HG02938 (cell line): ENCODE results near the gene OR1F1.
"Not testable (repeated sequence)": the region's sequence is repeated elsewhere in the genome, so short reads cannot be mapped to it uniquely, and the experiment has no call there.

Experiments
- ATAC-seq: cut with Tn5 transposase; IDR thresholded peaks from one replicate; pipeline ENCODE4 v1.9.1; 2021; ENCODE audit warnings: mild to moderate bottlenecking, moderate library complexity; ENCODE audit not compliant: unreplicated experiment

The OR1F1 gene

DNA sequence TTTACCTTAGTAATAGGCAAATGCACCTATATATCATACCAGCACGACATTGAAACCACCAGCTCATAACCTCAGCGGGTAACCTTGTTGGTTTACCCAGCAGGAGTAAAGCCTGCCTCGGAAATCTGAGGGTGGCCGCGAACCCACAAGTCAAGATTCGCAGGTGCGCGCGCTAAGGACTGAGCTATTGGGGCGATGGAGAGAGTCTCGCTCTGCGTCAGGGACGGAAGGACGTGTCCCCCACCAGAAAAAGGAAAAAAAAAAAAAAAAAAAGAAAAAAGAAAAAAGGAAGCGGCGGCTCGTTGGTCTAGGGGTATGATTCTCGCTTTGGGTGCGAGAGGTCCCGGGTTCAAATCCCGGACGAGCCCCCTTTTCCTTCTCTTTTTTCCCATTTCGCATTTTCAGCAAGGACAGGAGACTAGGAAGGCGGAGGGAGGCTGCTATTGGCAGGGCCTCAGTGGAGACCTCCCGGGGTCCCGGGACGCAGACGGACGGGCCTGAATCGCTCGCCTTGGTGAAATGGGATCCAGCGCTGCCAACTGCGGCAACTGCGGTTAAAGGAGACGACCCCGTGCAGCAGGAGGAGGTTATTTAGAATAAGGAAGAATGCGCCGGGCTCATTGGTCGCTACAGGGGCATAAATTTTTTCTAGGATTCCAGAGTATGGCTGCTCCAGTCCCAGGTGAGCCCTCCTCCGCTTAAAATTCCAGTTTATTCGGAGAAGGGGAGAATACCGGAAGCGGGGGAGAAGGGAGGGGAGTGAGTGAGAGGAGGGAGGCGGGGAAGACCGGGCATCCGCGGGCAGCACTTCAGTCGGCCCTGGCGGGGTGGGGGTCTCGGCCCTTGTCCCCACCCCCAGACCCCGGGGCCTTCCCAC, at the start of gene OR1F1:
Gene OR1F1, plus strand, starts transcription at position 407 of the 877 bp plus-strand sequence.
- ATAC-seq = no peak

DNA sequence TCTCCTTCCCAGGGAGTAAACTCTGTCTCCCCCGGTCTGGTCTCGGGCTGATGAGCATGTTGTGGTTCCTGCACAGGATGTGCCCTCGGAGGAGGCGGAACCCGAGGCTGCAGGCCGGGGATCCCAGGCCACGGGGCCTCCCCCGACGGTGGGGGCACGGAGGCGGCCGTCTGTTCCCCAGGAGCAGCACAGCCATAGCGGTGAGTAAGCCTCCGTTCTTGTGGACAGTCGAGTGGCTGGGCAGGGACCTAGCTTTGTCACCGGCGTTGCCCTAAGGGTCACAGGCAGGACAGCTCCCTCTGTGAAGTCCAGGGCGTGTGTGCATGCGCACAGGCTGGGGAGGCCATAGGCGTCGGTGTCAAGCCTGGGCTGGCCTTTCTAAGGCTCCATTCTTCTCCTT, 49.7 kb upstream of the OR1F1 start:
- no peak for ATAC-seq

DNA sequence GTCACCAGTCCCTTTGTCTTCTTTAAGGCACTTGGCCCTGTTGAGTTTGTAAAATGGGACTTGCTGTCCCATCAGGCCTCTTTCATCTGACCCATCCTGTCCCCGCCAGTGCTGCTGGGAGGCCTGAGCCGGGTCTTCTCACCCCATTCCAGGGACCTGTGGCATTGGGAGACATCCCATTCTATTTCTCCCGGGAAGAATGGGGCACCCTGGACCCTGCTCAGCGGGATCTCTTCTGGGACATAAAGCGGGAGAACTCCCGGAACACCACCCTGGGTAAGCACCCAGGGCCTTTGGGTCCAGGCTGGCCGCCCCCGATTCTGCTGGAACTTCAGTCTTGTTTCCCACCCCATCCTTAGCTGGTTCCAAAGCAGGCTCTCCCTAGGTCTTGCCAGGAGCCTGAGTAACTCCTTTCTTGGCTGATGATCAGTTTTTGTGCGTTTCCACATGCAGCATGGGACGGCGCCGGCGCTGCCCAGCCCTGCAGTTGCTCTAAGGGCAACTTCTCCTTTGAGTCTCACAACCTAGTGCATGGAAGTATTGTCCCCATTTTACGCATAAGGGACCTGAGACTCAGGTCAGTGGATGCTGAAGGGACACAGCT, 49.1 kb upstream of the OR1F1 start:
- no peak for ATAC-seq

DNA sequence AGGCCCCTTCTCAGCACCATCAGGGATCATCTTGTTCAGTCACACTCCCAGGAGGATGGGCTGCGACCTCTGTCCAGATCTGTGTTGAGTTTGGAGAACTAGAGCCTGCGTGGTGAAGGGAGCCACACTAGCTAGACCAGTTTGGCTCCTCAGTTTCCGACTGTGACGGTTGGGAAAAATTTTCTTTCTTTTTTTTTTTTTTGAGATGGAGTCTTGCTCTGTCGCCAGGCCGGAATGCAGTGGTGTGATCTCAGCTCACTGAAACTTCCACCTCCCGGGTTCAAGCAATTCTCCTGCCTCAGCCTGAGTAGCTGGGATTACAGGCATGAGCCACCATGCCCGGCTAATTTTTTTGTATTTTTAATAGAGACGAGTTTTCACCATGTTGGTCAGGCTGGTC, 48.4 kb upstream of the OR1F1 start:
- not testable (repeated sequence) for ATAC-seq

DNA sequence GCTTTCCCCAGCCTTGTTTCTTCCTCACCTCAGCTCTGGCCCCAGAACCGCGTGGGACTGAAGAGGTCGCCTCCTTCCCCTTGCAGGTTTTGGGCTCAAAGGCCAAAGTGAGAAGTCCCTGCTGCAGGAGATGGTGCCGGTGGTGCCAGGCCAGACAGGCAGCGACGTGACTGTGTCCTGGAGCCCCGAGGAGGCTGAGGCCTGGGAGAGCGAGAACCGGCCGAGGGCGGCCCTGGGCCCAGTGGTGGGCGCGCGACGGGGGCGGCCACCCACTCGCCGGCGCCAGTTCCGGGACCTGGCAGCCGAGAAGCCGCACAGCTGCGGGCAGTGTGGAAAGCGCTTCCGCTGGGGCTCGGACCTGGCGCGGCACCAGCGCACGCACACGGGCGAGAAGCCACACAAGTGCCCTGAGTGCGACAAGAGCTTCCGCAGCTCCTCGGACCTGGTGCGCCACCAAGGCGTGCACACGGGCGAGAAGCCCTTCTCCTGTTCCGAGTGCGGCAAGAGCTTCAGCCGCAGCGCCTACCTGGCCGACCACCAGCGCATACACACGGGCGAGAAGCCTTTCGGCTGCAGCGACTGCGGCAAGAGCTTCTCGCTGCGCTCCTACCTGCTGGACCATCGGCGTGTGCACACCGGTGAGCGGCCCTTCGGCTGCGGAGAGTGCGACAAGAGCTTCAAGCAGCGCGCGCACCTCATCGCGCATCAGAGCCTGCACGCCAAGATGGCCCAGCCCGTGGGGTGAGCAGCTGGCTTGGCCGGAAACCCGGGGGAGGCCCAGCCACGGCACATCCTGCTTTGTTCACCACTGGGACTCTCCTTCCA, 47.2 kb upstream of the OR1F1 start:
- no peak for ATAC-seq

DNA sequence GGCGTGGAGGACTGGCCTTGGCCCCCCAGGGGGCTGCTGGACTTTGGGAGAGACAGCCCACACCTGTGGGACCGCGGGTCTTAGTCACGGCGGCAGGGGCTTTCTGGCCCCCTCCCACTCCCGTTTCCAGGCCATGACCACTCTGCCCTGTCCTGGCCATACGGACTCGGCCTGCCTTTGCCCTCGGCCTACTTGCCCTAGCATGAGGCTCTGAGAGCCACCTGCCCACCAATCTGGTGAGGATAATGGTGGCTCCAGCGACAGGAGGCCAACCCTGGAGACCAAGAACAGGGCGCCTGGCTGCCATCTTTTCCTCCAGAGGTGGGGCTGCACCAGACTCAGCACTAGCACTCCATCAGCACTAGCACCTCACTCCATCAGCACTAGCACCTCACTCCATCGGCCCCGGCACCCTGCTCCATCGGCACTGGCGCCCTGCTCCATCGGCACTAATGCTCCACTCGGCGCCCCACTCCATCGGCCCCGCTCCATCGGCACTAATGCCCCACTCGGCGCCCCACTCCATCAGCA, 46.2 kb upstream of the OR1F1 start:
- no peak for ATAC-seq

DNA sequence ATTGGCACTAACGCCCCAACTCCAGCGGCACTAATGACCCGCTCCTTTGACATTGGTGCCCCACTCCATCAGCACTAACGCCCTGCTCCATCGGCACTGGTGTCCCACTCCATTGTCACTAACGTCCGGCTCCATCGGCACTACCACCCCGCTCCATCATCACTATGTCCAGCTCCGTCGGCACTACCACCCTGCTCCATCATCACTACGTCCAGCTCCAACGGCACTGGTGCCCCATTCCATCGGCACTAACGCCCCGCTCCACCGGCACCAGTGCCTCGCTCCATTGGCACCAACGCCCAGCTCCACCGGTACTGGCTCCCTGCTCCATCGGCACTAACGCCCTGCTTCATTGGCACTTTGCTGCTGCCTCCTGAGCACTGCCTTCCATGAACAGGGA, 45.7 kb upstream of the OR1F1 start:
- no peak for ATAC-seq

DNA sequence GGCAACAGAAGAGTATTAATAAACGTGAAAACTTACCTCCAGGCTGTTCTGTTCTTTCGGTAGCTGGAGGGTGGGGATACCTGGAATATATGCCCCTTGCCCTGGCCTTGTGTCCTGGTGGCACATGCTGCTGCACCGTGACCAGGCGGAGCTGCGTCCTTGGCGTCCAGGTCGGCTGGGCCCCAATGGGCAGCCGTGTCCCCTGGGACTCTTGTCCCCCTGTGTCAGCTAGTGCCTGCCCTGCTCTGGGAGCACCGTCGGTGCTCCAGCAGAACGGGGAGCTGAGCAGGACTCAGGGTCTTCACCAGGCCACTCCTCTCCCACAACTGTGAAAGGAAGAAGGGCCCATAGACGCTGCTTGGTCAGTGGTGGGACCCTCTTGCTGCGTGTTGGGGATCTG, 45.2 kb upstream of the OR1F1 start:
- ATAC-seq = no peak

DNA sequence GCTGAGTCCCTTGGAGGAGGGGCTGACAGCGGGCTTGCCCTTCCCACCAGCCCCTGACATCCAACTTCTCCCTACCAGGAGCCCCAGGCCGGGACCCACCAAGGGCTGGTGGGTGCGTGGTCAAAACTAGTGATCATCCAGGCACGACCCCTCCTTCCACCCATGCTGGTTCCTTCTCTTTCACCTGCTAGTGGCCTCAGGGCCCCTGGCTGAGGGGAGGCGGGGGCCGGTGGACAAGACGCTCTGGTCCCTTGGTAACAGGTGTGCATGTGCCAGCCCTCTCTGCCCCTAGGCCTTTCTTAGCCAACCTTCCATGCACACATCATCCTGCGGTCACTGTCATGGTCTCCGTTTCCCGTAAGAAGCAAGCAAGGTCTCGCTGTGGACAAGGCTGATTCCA, 44.8 kb upstream of the OR1F1 start:
- ATAC-seq = no peak

DNA sequence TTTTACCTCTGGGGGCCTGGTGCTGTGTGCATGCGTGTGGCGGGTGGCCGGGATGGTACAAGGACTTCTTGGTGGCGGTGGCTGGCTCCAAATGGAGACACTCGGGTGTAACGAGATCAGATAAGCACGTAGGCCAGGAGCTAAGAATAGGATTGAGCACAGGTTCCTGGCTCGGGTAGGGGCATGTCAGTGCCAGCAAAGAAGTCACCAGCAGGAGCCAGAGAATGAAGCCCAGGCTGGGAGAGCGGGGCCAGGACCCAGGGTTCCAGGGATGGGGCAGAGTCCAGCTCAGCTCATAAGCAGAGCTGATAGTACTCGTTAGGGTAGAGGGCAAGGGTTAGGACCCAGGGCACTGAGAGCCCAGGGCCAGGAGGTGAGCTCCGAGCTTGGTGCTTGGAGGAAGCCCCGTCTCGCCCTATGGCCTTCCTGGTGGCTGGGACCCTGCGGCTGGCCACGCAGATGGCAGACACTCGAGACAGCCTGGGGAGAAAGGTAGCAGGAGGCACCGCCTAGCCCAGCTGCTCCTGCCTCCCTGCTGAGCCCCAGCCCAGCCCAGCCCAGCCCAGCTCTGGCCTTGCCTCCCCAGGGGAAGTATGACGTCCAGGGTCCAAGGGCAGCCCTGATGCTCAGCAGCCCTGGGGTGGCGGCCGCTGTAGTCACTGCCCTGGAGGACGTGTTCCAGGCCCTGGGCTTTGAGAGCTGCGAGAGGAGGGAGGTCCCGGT, 44.2 kb upstream of the OR1F1 start:
- no peak for ATAC-seq

DNA sequence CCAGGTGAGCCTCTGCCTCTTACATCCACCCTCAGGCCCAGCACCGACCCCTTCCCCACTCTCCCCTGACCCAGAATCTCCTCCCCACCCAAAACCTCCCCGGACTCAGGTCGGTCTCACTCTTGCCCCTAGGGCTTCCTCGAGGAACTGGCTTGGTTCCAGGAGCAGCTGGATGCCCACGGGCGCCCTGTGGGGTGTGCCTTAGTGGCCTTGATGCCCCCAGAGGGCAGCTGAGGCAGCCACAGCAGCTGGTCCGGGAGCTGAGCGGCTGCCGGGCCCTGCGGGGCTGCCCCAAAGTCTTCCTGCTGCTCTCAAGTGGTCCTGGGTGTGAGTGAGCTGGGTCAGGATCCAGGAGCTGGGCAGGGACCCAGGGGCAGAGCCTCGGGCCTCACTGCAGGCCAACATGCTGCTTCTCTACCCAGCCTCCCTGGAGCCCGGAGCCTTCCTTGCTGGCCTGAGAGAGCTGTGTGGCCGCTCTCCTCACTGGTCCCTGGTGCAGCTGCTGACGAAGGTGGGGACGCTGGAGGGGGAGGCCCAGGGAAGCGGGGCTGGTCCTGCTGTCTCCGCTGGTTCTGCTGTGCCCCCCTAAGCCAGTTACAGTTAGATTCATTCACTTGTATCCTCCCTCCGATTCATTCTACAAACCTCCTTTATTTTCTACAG, 43.6 kb upstream of the OR1F1 start:
- ATAC-seq = no peak

DNA sequence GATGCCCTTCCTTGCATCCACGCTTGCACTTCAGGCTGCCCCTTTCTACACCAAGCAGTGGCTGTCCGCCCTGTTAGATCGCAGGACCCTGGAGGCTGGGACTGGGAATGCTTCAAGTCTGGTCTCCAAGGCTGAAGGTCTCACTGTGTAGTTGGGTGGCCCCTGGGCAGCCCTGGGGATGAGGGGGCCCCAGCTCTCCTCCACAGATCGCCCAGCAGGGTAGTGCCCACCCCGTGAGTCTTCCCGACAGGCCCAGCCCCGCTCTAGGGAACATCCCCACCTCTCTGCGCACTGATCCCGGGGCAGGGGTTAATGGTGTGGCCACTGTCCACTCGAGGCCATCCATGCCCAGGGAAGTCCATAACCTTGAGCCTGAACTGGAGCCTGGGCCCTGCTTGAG, 42.9 kb upstream of the OR1F1 start:
- ATAC-seq = no peak

DNA sequence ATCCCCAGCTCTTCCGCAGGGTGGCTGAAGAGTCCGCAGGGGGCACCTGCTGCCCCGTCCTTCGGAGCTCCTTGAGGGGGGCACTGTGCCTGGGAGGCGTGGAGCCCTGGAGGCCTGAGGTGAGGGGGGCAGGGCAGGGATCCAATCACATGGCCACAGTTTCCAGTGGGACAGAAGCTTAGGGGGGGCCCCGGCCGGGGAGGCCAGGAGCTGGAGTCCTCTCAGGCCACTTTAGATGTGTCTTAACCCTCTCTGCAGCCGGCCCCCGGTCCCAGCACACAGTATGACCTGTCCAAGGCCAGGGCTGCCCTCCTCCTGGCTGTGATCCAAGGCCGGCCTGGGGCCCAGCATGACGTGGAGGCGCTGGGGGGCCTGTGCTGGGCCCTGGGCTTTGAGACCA, 42.3 kb upstream of the OR1F1 start:
- ATAC-seq = no peak

DNA sequence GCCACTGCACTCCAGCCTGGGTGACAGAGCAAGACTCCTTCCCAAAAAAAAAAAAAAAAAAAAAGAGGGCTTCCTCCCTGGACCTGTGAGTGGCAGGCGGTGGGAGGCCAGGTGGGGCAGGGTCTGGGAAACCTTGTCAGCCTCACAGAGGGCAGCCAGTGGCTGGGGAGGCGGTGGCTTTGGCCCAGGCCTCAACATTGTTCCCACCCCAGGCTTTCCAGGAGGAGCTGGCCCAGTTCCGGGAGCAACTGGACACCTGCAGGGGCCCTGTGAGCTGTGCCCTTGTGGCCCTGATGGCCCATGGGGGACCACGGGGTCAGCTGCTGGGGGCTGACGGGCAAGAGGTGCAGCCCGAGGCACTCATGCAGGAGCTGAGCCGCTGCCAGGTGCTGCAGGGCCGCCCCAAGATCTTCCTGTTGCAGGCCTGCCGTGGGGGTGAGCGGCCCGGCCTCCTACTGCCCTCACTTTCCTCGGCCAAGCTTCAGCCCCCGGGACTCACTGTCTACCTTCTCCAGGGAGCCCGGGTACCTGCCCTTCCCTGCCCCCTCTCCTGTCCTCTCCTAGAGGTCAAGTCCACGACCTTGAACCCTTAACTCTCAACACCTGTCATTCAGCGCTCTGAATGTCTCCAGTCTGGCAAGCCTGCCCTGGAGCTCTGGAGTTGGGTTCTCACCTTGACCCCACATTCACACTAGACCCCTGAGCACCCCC, 40.8 kb upstream of the OR1F1 start:
- ATAC-seq = no peak

DNA sequence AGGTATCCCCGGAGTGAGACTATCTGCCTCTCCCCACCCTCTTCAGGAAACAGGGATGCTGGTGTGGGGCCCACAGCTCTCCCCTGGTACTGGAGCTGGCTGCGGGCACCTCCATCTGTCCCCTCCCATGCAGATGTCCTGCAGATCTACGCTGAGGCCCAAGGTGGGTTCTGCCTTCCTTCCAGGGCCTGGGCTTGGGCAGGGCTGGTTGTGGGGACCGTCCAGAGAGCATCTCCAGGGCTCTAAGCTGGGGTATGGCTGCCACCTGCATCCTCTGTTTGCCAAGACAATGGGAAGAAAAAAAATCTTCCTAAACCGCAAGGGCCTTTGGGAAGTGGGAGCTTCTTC, 40.3 kb upstream of the OR1F1 start:
- ATAC-seq = no peak

DNA sequence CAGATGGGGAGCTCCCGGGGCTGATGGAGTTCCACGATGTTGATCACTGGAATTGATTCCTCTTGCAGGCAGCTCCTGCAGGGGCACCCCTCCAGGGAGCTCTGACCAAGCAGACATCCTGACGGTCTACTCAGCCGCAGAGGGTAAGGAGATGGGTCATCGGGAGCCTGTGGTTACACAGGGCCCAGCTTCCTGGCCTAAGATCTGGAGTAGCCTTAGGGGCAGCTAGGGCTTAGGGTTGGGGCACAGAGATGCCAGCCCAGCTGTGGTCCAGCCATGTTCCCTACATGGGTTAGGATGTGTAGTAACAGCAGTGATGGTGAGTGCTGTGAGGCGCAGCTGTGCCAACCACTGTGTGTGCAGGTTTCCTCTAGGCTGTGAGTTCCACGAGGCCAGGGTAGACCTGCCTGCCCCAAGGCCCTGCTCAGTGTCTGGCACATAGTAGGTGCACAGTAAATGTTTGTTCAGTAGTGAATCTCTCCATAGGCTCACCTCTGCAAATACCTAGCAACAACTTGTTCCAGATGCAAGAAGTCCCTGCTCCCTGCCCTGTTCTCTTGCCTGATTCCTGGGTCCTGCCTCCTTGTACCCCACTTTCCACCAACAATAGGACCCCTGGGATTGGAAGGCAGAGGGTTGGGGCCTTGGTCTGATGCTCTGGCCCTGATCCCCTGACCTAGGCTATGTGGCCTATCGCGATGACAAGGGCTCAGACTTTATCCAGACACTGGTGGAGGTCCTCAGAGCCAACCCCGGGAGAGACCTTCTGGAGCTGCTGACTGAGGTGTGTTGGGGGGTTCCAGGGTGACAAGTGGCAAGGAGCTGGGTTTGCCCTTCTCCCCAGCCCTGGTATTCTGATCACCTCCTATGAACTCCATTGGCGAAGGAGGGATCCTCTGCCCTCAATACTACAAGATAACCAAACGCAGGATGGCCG, 39.5 kb upstream of the OR1F1 start:
- ATAC-seq = no peak

DNA sequence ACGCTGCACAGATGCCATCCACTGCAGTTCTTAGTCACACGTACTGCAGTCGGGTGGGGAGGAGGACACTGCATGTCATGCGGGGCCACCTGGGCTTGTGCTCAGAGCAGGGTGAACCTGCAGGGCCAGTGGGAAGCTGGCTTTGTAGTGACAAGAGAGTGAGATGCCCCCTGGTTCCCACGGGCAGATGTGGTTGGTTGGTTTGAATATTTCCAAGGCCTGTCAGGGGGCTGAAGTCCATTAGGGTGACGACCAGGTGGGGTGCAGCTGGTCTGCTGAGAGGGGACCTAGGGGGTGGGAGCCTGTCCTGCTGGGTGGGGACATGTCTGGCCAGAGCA, 38.8 kb upstream of the OR1F1 start:
- ATAC-seq = no peak

DNA sequence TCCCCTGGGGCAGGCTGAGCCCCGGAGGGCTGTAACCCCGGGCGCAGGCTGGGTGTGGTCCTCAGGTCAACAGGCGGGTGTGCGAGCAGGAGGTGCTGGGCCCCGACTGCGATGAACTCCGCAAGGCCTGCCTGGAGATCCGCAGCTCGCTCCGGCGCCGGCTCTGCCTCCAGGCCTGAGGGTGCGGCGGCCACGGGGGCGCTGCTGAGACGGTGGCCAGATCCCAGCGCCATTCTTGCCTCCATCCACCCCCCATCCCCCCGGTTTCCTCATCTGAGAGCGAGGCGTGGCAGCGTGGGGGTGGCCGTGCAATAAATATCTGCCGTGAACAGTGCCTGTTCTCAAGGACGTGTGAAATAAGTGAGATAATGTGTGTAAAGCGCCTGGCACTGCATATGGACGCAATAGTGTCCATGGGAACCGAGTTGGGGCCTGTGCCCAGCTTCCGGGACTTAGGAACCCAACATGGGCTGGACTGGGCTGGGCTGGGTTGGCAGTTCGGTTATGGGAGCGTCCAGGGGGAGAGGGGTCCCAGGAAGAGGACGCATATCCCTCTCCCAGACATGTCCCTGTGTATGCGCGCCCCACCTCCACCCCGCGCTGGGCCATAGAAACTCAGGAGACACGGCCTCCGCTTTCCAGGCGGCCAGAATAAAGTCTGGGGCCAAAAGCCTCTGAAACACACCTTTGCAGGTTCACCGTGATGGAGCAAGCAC, 38.2 kb upstream of the OR1F1 start:
- no peak for ATAC-seq
